Cerebellar cortex (tissue), 1 donor: Measurements from ENCODE around the gene NPAS2.

Experiments used
- DNase-seq: peaks from one replicate; pipeline ENCODE4 v3.0.0-alpha.2; 2015; ENCODE audit warnings: low spot score

The NPAS2 gene

DNA sequence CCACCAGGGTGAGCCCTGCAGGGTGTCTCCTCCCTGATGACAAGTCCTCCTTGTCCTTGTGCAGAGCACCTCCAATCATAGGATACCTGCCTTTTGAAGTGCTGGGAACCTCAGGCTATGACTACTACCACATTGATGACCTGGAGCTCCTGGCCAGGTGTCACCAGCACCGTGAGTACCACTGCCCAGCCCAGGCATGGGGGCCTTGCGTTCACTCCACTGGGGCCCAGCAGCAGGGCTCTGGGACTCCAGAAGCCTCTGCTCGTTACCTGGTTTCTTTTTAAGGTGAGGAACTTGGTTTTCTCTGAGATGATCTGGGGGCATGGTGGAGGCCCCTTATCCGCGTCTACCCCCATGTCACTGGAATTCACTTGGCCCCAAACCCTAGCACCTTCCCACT, 145.7 kb downstream of the NPAS2 start:
- DNase-seq: no peak

DNA sequence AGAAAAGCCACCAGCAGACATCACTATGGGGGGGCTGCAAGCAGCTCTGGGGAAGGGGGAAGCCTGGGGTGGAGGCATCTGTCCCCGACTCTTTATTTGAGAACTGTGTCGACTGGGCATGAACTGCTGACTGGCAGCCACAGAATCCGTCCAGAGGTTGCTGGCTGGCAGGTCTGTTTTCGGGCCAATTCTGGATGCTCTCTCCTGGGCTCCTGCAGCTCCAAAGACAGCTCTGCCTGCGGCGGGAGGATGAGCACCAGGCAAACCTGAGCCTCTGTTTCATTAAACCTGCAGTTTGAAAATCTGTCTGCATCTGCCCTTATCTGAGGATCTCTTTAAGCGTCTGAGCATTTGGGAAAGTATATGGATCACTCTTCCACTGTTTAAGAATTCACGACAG, 147.8 kb downstream of the NPAS2 start:
- no peak for DNase-seq

DNA sequence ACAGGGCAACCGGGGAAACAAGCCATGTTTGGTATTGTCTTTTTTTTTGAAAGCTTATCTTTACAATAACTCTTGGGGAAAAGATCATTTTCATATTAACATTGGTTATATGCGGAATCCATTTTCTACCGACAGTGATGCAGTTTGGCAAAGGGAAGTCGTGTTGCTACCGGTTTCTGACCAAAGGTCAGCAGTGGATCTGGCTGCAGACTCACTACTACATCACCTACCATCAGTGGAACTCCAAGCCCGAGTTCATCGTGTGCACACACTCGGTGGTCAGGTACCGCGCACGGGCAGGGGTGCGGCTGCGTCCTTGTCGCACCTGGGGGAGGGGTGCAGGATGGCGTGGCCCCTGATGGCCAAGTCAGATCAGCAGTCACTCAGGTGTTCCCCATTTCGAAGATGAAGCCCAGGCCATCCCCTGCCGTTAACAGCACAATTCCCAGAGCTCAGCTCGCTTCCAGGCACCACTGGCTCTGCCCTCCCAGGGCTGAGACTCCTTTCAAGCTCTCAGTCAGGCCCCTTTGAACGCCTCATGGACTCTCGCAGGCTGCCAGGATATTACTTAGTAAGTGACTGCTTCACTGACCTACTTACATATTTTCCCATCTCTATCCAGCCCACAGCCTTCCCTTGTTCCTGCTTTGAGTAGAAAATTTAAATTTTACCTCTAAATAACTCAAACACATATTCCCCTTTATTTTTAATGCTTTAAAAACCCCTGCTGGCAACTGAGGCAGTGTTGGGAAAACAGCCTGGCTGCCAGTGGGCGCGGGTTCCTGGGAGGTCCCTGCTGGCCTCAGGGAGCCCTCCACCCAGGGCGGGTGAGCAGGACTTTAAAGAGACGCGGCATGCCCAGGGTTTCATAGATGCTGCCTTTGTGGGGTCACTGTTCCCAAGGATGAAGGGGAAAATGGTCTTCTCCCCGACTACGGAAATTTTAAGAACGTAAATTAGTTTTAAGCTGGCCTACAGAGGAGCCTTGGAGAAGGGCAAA, 148.5 kb downstream of the NPAS2 start:
- DNase-seq: no peak

GRCh38 chr2:100969998-100970397, 150.1 kb downstream of the NPAS2 start:
- DNase-seq: no peak

GRCh38 chr2:100971221-100971620, 151.3 kb downstream of the NPAS2 start:
- DNase-seq: no peak

DNA sequence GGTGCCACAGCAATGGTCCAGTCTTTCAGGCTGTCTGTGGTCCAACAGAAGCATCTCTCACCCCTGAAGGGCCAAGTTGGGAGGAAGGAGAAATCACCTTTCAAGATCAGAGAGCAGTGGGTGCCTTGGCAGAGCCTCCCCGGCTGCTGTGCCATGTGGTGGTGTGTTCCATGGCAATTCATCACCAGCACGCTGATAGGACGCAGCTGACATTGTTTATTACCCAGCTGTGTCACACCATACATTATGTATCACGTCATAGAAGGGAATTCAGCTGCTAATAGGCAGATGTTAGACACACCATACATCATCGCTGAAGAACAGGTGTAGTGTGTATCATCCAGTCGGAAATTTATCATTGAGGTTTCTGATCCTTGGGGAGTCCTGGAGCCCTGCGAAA, 152.5 kb downstream of the NPAS2 start:
- DNase-seq: no peak

- DNase-seq: no peak
Measured at GRCh38 chr2:100974712-100975520, 155.0 kb downstream of the NPAS2 start.

DNA sequence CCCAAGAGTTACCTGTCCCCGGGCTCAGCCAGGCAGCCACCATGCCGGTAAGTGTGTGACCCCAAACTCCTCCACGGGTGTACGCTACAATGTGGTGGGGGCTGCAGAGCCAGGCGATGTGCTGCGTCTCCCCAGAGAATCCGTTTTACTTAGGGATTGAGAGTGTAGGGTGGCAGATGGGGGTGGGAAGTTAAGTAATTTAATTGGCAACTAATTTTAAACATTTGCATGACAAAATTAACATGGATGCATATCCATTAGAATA, 155.5 kb downstream of the NPAS2 start:
- no peak for DNase-seq

GRCh38 chr2:100976061-100976460, 156.1 kb downstream of the NPAS2 start:
- no peak for DNase-seq

GRCh38 chr2:100976645-100977391, 156.9 kb downstream of the NPAS2 start:
- no peak for DNase-seq

DNA sequence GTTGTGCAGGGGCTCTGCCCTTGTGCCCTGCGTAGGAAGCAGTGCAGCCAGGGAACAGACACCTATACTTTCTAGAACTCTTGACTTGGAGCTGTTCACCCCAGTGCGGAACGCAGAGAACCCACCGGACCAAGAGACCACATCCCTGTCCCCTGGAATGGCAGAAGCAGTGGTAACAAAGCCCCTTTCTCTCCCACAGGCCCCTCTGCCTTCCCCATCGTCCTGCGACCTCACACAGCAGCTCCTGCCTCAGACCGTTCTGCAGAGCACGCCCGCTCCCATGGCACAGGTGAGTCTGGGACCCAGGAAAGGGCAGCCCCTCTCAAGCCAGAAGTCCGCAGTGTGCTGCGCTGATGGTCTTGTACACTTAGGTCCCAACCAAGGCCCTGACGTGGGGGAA, 157.6 kb downstream of the NPAS2 start:
- no peak for DNase-seq

- DNase-seq: peak; percentile 61
Measured at GRCh38 chr2:100978582-100979191, 158.7 kb downstream of the NPAS2 start.

DNA sequence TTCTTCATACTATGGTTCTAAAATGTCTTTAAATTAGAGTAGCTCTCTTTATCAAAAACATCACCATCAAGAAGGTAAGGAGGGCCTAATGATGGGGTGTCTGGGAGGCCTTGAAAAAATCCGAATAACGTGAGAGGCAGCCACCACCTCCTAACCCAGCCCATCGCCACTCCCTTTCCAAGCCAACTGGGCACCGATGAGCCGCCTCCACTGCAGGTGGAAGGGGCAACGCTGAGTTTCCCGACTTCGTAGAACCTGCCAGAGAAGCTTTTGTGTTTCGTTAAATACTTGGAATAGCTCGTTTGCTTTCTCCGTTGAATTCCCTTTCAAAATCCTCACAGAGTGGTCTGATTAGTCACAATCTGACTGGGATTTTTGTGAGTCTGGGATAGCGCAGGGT, 160.1 kb downstream of the NPAS2 start:
- no peak for DNase-seq

DNA sequence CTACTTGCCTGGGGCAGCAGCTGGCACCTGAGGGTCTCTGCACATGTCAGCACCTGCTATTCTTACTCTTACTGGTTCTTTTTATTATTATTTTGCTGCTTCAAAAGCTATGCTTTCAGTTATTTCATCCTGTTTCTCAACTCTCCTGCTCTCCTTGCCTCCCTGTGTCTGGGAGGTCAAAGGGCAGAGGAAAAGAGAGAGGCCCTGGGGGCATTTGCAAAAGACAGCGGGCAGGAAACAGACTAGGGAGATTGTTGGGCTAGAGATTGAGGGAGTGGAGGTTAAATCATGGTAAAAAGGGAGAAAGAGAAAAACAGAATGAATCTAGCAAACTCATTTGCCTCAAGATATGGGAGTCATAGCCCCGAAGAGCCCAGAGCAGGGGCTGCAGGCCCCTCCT, 161.1 kb downstream of the NPAS2 start:
- no peak for DNase-seq

DNA sequence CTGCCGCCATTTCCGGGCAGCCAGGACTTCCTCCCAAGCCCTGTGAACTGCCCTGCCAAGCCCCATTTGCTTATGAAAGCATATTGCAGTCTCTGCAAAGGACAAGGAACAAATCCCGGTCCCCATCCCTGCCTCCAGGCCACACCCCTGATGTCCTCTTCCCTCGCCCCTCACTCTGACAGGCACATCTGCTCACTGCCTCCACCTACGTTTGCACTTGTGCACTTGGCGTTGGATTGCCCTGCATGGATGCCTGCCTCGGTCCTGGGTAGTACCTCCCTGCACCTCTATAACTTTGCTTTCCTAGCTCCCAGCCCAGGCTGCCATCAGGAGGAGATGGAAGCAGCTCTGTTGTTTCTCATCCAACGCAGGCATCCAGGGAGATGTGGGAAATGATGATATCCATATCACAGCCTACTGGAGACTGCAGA, 162.5 kb downstream of the NPAS2 start:
- DNase-seq: no peak

GRCh38 chr2:100983201-100983600, 163.3 kb downstream of the NPAS2 start:
- DNase-seq: no peak

DNA sequence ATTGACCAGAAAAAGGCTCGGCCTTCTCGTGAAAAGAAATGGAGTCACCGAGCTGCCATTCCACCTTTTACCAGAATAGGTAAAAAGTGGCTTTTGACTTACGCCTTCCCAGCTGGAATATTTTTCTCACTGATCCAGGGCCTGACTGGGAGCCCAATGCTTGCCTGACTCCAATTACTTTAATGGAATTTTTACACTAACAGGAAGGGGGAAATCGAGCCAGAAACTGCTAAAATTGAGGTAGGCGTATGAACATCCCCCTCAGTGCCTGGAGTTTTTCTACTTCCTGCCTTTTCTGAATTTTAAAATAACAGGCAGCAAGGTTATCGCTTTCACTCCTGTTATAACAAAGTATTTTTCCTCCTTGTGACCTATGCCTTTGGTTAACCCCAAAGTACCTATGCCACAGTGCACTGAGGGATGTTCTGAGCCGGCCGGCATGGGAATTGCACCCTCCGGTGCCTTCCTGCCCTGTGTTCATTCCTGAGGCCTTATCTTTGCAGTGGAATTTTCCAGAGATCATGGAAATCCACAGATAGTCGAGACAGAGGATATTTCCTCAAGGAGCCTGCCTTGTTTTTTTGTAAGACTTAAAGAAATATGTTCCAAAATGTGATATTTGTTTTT, 163.9 kb downstream of the NPAS2 start:
- DNase-seq: no peak

DNA sequence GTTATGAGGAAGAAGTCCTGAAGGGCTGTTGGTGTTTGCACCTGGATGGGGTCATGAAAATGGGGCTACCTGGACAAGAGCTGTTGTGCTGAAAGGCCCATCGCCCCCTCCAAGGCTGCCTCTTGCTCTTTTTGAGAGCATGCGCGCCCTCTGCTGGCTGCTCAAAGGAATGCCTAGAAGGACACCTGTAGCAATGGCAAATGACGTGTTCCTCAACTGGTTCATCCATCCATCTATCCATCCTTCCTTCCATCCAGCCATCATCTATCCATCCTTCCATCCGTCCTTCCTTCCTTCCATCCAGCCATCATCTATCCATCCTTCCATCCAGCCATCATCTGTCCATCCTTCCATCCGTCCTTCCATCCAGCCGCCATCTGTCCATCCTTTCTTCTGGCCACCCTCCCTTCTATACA, 165.0 kb downstream of the NPAS2 start:
- DNase-seq: peak; percentile 76

- DNase-seq: no peak
Measured at GRCh38 chr2:100986157-100986556, 166.2 kb downstream of the NPAS2 start.

DNA sequence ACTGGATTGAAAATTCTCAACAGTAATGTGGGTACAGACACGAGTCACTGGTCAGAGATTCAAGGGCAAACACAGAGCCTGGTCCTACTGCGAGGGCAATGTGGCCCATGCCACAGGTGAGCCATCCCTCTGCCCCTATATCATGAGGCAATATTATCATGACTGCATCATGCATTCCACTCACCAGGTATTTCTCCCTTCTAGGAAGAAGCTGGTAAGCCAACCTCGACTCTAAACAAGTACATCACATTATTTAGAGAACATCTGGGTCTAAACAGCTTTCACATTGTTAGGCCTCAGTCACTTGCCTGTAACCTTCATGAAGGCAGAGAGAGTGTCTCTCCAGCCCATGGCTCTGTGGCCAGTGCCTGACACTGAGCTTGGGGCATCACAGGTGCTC, 167.6 kb downstream of the NPAS2 start:
- DNase-seq: no peak

- no peak for DNase-seq
Measured at GRCh38 chr2:100987974-100988373, 168.0 kb downstream of the NPAS2 start.
